Myometrial cell (primary cell): ENCODE results near the gene PSME2. TPM values are rescaled to one million over a fixed set of nuclear protein-coding genes. Genes with fewer than 3 reads are reported as not detected.

Experiments used
- total RNA-seq: library from RNA; depleted of rRNA; stranded (reverse); fragments of >200 nt; gene quantifications from 2 replicates; pipeline ENCODE4 v1.2.3, GENCODE V29; 2015

Gene PSME2
- total RNA-seq, 1 donor from 2014 or later, result 124 TPM

Other genes starting within 250 kb of the PSME2 start
- 59.7 and 83.0 TPM in 2 replicates for gene DHRS4, start 192.8 kb downstream of the PSME2 start, total RNA-seq
- 22.5 and 25.9 TPM in 2 replicates for gene DHRS4L2, start 157.7 kb downstream of the PSME2 start, total RNA-seq
- not detected in 2 replicates for gene CARMIL3, start 94.6 kb downstream of the PSME2 start, total RNA-seq
- not detected in 2 replicates for gene CPNE6, start 75.0 kb downstream of the PSME2 start, total RNA-seq
- 44.0 and 79.9 TPM in 2 replicates for gene PCK2, start 52.3 kb downstream of the PSME2 start, total RNA-seq
- gene DCAF11, start 31.8 kb downstream of the PSME2 start, total RNA-seq, result 57.1 and 70.3 TPM in 2 replicates
- gene NRL, start 31.7 kb downstream of the PSME2 start, total RNA-seq, result under 0.01 and 0.29 TPM in 2 replicates
- gene FITM1, start 16.0 kb downstream of the PSME2 start, total RNA-seq, result not detected in 2 replicates
- 181 and 193 TPM in 2 replicates for gene PSME1, start 10.4 kb downstream of the PSME2 start, total RNA-seq
- gene EMC9, start 5.0 kb downstream of the PSME2 start, total RNA-seq, result 14.0 and 20.2 TPM in 2 replicates
- 35.7 and 41.8 TPM in 2 replicates for gene RNF31, start 888 bp upstream of the PSME2 start, total RNA-seq
- 66.8 and 80.4 TPM in 2 replicates for gene IRF9, start 14.7 kb upstream of the PSME2 start, total RNA-seq
- gene REC8, start 25.5 kb upstream of the PSME2 start, total RNA-seq, result 20.0 and 44.7 TPM in 2 replicates
- gene IPO4, start 42.2 kb upstream of the PSME2 start, total RNA-seq, result 70.4 and 79.0 TPM in 2 replicates
- 85.9 and 92.5 TPM in 2 replicates for gene TM9SF1, start 48.8 kb upstream of the PSME2 start, total RNA-seq
- gene TSSK4, start 59.1 kb upstream of the PSME2 start, total RNA-seq, result not detected in 2 replicates
- 28.0 and 40.8 TPM in 2 replicates for gene CHMP4A, start 66.9 kb upstream of the PSME2 start, total RNA-seq
- 11.8 and 12.8 TPM in 2 replicates for gene MDP1, start 69.5 kb upstream of the PSME2 start, total RNA-seq
- 229 and 231 TPM in 2 replicates for gene NEDD8, start 85.8 kb upstream of the PSME2 start, total RNA-seq
- gene GMPR2, start 86.3 kb upstream of the PSME2 start, total RNA-seq, result 83.0 and 111 TPM in 2 replicates
- 48.6 and 95.1 TPM in 2 replicates for gene TINF2, start 96.0 kb upstream of the PSME2 start, total RNA-seq
- gene TGM1, start 116.6 kb upstream of the PSME2 start, total RNA-seq, result 0.35 and 4.0 TPM in 2 replicates
- 33.1 and 65.2 TPM in 2 replicates for gene RABGGTA, start 125.0 kb upstream of the PSME2 start, total RNA-seq
- gene DHRS1, start 153.2 kb upstream of the PSME2 start, total RNA-seq, result 15.3 and 21.3 TPM in 2 replicates
- 15.0 and 22.0 TPM in 2 replicates for gene NOP9, start 153.2 kb upstream of the PSME2 start, total RNA-seq
- 1.4 and 2.3 TPM in 2 replicates for gene CIDEB, start 161.4 kb upstream of the PSME2 start, total RNA-seq
- gene LTB4R2, start 163.5 kb upstream of the PSME2 start, total RNA-seq, result 0.18 and 1.4 TPM in 2 replicates
- gene LTB4R, start 164.9 kb upstream of the PSME2 start, total RNA-seq, result under 0.01 and 0.71 TPM in 2 replicates
- not detected in 2 replicates for gene ADCY4, start 188.5 kb upstream of the PSME2 start, total RNA-seq
- gene RIPK3, start 193.4 kb upstream of the PSME2 start, total RNA-seq, result not detected in 2 replicates
- 27.8 and 35.7 TPM in 2 replicates for gene NFATC4, start 221.6 kb upstream of the PSME2 start, total RNA-seq